Measurements from ENCODE around the gene CYB561D2.

Gene CYB561D2

GRCh38 chr3:50393061-50393460, 42.4 kb downstream of the CYB561D2 start:
- DNase-seq, result no peak

- no peak for DNase-seq
Observed at GRCh38 chr3:50395070-50395860, 44.6 kb downstream of the CYB561D2 start.

- DNase-seq, result no peak
Observed at GRCh38 chr3:50396502-50396901, 45.8 kb downstream of the CYB561D2 start.

- no peak for DNase-seq
Observed at GRCh38 chr3:50401978-50402595, 51.4 kb downstream of the CYB561D2 start.

Measured in GOT3 (cell line).